ENCODE results near the gene ABI3BP.

Gene ABI3BP

GRCh38 chr3:100748967-100749366 is 244.3 kb downstream of the ABI3BP start:
- H3K27ac ChIP-seq: no peak overlapping the region
- no peak overlapping the region for H3K4me3 ChIP-seq
- peaks cover 0 to 20% (median 0%) of the 10 kb centered on the region in 4 donors for H3K4me1 ChIP-seq
- intact Hi-C loops (cut with DNase I; ENCODE audit: low total_unique reads): no loop called here
- no peaks in the 10 kb centered on the region for H3K27me3 ChIP-seq
- no peak for TF ChIP-seq CTCF (IDR thresholded peaks at IDR 0.05)
- H3K9me3 ChIP-seq: no peaks in the 10 kb centered on the region
- DNase-seq: no peak
- peaks cover 39 to 71% (median 71%) of the 10 kb centered on the region in 3 donors for H3K36me3 ChIP-seq

- H3K4me3 ChIP-seq: no peak overlapping the region
- H3K36me3 ChIP-seq: peaks cover 39 to 71% (median 65%) of the 10 kb centered on the region in 3 donors
- no peaks in the 10 kb centered on the region for H3K27me3 ChIP-seq
- H3K27ac ChIP-seq: no peak overlapping the region
- intact Hi-C loops (cut with DNase I; ENCODE audit: low total_unique reads): no loop called here
- H3K4me1 ChIP-seq: peaks cover 0 to 17% (median 0%) of the 10 kb centered on the region in 4 donors
- no peaks in the 10 kb centered on the region for H3K9me3 ChIP-seq
- TF ChIP-seq CTCF (IDR thresholded peaks at IDR 0.05): no peak
- DNase-seq: no peak
Observed at GRCh38 chr3:100748220-100748619, 245.0 kb downstream of the ABI3BP start.

- Histone ChIP-seq H3K27ac (peak overlapping the region; percentile 52 to 59), H3K27me3 (no peaks in the 10 kb centered on the region), H3K4me1 (peaks cover 0 to 17% (median 0%) of the 10 kb centered on the region in 4 donors), H3K9me3 (no peaks in the 10 kb centered on the region), H3K4me3 (no peak overlapping the region), H3K36me3 (peaks cover 37 to 69% (median 63%) of the 10 kb centered on the region in 3 donors)
- TF ChIP-seq CTCF (IDR thresholded peaks at IDR 0.05): no peak
- DNase-seq: no peak
- intact Hi-C loops (cut with DNase I; ENCODE audit: low total_unique reads): no loop called here
Observed at GRCh38 chr3:100746092-100746491, 247.1 kb downstream of the ABI3BP start.

GRCh38 chr3:100745617-100746016 is 247.6 kb downstream of the ABI3BP start:
- intact Hi-C loops (cut with DNase I; ENCODE audit: low total_unique reads): no loop called here
- Histone ChIP-seq H3K36me3 (peaks cover 33 to 70% (median 62%) of the 10 kb centered on the region in 3 donors), H3K4me3 (no peak overlapping the region), H3K4me1 (peaks cover 0 to 17% (median 0%) of the 10 kb centered on the region in 4 donors), H3K9me3 (no peaks in the 10 kb centered on the region), H3K27me3 (no peaks in the 10 kb centered on the region), H3K27ac (peak overlapping the region; percentile 52 to 59)
- no peak for TF ChIP-seq CTCF (IDR thresholded peaks at IDR 0.05)
- DNase-seq: no peak

- Histone ChIP-seq H3K9me3 (no peaks in the 10 kb centered on the region), H3K4me1 (peaks cover 0 to 17% (median 0%) of the 10 kb centered on the region in 4 donors), H3K27ac (no peak overlapping the region), H3K27me3 (no peaks in the 10 kb centered on the region), H3K4me3 (no peak overlapping the region), H3K36me3 (peaks cover 26 to 69% (median 68%) of the 10 kb centered on the region in 3 donors)
- no peak for DNase-seq
- TF ChIP-seq CTCF (IDR thresholded peaks at IDR 0.05): no peak
- intact Hi-C loops (cut with DNase I; ENCODE audit: low total_unique reads): no loop called here
Observed at GRCh38 chr3:100744671-100745070, 248.6 kb downstream of the ABI3BP start.

- H3K36me3 ChIP-seq: peaks cover 24 to 70% (median 67%) of the 10 kb centered on the region in 3 donors
- H3K27ac ChIP-seq: no peak overlapping the region
- no peaks in the 10 kb centered on the region for H3K9me3 ChIP-seq
- no peaks in the 10 kb centered on the region for H3K27me3 ChIP-seq
- no peak overlapping the region for H3K4me3 ChIP-seq
- no peak for DNase-seq
- H3K4me1 ChIP-seq: peaks cover 0 to 17% (median 0%) of the 10 kb centered on the region in 4 donors
- no peak for TF ChIP-seq CTCF (IDR thresholded peaks at IDR 0.05)
- intact Hi-C loops (cut with DNase I; ENCODE audit: low total_unique reads): no loop called here
Observed at GRCh38 chr3:100743535-100743934, 249.7 kb downstream of the ABI3BP start.
